HepG2 (cell line): Measurements from ENCODE around the gene TP53TG5. TPM values are rescaled to one million over a fixed set of nuclear protein-coding genes. Genes with fewer than 3 reads are reported as not detected.
A peak's percentile ranks its signal among the peaks of the same experiment; 100 is the strongest.

Source experiments
- ATAC-seq: fragments of 200-7000 bp; cut with Tn5 transposase; 3 replicates; pipeline ENCODE4 v1.9.1; 2020; ENCODE audit warnings: mild to moderate bottlenecking, moderate library complexity
- BruUV-seq: library from RNA; stranded (reverse); fragments of 400-500 nt; replicated peaks from 2 replicates; lab custom pipeline; 2021; lab: Mats Ljungman, UMichigan
- CTCF ChIA-PET: fragments of 300-600 bp; formaldehyde crosslinking; extraction: SDS; loops from one replicate; lab custom pipeline; 2021; ENCODE audit warnings: low total read pairs, inconsistent platforms, low intra/inter-chr PET ratio; lab: Yijun Ruan, JAX
- POLR2A ChIA-PET: fragments of 350-600 bp; sonication (Branson Sonifier 250); formaldehyde crosslinking; loops from one replicate; lab custom pipeline; 2020; ENCODE audit warnings: antibody characterized with exemption, inconsistent platforms; lab: Yijun Ruan, JAX
- DNase-seq: peaks from one replicate; pipeline ENCODE4 v3.0.0-alpha.2; 2015; ENCODE audit warnings: low spot score
- FAIRE-seq: peaks from 3 replicates; lab custom pipeline; 2011; peaks lifted over from hg19 to GRCh38; lab: Jason Lieb, UNC
- H2AFZ ChIP-seq: one replicate; pipeline ENCODE4 v1.6.1; 2011; ENCODE audit warnings: low read length, inconsistent platforms
- H3K27ac ChIP-seq: fragments of 300-600 bp; 3 replicates; pipeline ENCODE4 v1.8.0; 2011; ENCODE audit warnings: mixed run types, mild to moderate bottlenecking, mixed read lengths, low read length, inconsistent platforms; ENCODE audit not compliant: insufficient read depth; ENCODE audit errors: extremely low read length
- H3K27me3 ChIP-seq, 2 experiments: fragments of 200-600 bp in 1 of 2; 2 replicates in 1 of 2; 3 replicates in 1 of 2; pipeline versions ENCODE4 v1.6.0 to v1.8.0; 2011; ENCODE audit warnings: low read length in 2 of 2, mild to moderate bottlenecking in 2 of 2, moderate library complexity in 2 of 2, inconsistent platforms in 1 of 2; ENCODE audit not compliant: insufficient read depth in 2 of 2, control insufficient read depth in 1 of 2
- H3K36me3 ChIP-seq, 2 experiments: fragments of 200-600 bp in 1 of 2; replicated peaks in 1 of 2; 2 replicates in 1 of 2; 3 replicates in 1 of 2; pipeline versions ENCODE4 v1.5.1 to v1.8.0; 2011; ENCODE audit warnings: low read length in 2 of 2, inconsistent platforms in 1 of 2; ENCODE audit not compliant: insufficient read depth in 2 of 2, control insufficient read depth in 1 of 2
- H3K4me1 ChIP-seq: 2 replicates; pipeline ENCODE4 v1.5.1; 2012; ENCODE audit warnings: low read length, inconsistent platforms; ENCODE audit not compliant: insufficient read depth
- H3K4me2 ChIP-seq: 2 replicates; pipeline ENCODE4 v1.6.0; 2011; ENCODE audit warnings: low read depth, low read length, inconsistent platforms
- H3K4me3 ChIP-seq, 3 experiments: fragments of 200-600 bp in 1 of 3; sonication (generic), shearing (Covaris generic) in 1 of 3; replicated peaks in 1 of 3; 2 replicates each; pipeline ENCODE4 v1.5.1; 2011 to 2016; ENCODE audit warnings: low read length in 3 of 3, inconsistent platforms in 2 of 3, low read depth in 2 of 3, mild to moderate bottlenecking in 2 of 3, control low read depth in 1 of 3, mixed read lengths in 1 of 3; ENCODE audit not compliant: insufficient read depth in 1 of 3
- H3K79me2 ChIP-seq: one replicate; pipeline ENCODE4 v1.6.1; 2011; ENCODE audit warnings: low read length, inconsistent platforms; ENCODE audit not compliant: insufficient read depth
- H3K9ac ChIP-seq: 2 replicates; pipeline ENCODE4 v1.6.0; 2011; ENCODE audit warnings: mild to moderate bottlenecking, low read depth, low read length, inconsistent platforms; ENCODE audit not compliant: insufficient read depth
- H3K9me3 ChIP-seq: 2 replicates; pipeline ENCODE4 v1.5.1; 2012; ENCODE audit warnings: mild to moderate bottlenecking, low read length
- H4K20me1 ChIP-seq: 2 replicates; pipeline ENCODE4 v1.6.0; 2011; ENCODE audit warnings: inconsistent platforms, mild to moderate bottlenecking, low read length, moderate library complexity; ENCODE audit not compliant: insufficient read depth
- EEA1 ChIP-seq: sonication (generic); formaldehyde crosslinking; IDR thresholded peaks from 2 replicates; pipeline ENCODE4 v1.5.1; 2020; ENCODE audit warnings: mild to moderate bottlenecking, missing genetic modification reagents, borderline replicate concordance
- FOXM1 ChIP-seq: sonication (generic); formaldehyde crosslinking; IDR thresholded peaks from 2 replicates; pipeline ENCODE4 v1.5.0; 2020; ENCODE audit warnings: missing genetic modification reagents
- HES4 ChIP-seq: sonication (generic); formaldehyde crosslinking; IDR thresholded peaks from 2 replicates; pipeline ENCODE4 v1.9.0; 2021; ENCODE audit warnings: mild to moderate bottlenecking, missing genetic modification reagents, borderline replicate concordance
- JARID2 ChIP-seq: sonication (generic); formaldehyde crosslinking; IDR thresholded peaks from 2 replicates; pipeline ENCODE4 v1.8.1; 2023; ENCODE audit warnings: missing genetic modification reagents, inconsistent platforms; ENCODE audit not compliant: insufficient replicate concordance
- KDM6A ChIP-seq: IDR thresholded peaks from 2 replicates; pipeline ENCODE4 v1.6.1; 2016; ENCODE audit warnings: low read depth
- MLLT10 ChIP-seq: sonication (generic); formaldehyde crosslinking; IDR thresholded peaks from 2 replicates; pipeline ENCODE4 v1.4.0; 2020; ENCODE audit warnings: missing genetic modification reagents
- NCOA2 ChIP-seq: sonication (generic); formaldehyde crosslinking; IDR thresholded peaks from 2 replicates; pipeline ENCODE4 v1.8.0; 2022; ENCODE audit warnings: inconsistent platforms
- NPAS2 ChIP-seq: sonication (generic); formaldehyde crosslinking; IDR thresholded peaks from 2 replicates; pipeline ENCODE4 v1.8.0; 2022; ENCODE audit warnings: mild to moderate bottlenecking, missing genetic modification reagents, borderline replicate concordance
- RBM39 ChIP-seq: fragments of 200-400 bp; formaldehyde crosslinking; IDR thresholded peaks from one replicate; pipeline ENCODE4 v1.6.1; 2018; ENCODE audit warnings: antibody characterized with exemption, mild to moderate bottlenecking, low read depth, low read length; ENCODE audit not compliant: poor library complexity, severe bottlenecking
- SIN3B ChIP-seq: fragments of 150-350 bp; IDR thresholded peaks from 2 replicates; pipeline ENCODE4 v1.6.1; 2014; ENCODE audit warnings: low read length
- ZFP1 ChIP-seq: IDR thresholded peaks from 2 replicates; pipeline ENCODE4 v1.6.1; 2016
- ZNF101 ChIP-seq: sonication (generic); formaldehyde crosslinking; IDR thresholded peaks from 2 replicates; pipeline ENCODE4 v1.4.0; 2020; ENCODE audit warnings: mild to moderate bottlenecking, low read depth, missing genetic modification reagents, borderline replicate concordance
- ZNF124 ChIP-seq: sonication (generic); formaldehyde crosslinking; IDR thresholded peaks from 2 replicates; pipeline ENCODE4 v1.4.0; 2020; ENCODE audit warnings: missing genetic modification reagents
- ZNF160 ChIP-seq: sonication (generic); formaldehyde crosslinking; IDR thresholded peaks from 2 replicates; pipeline ENCODE4 v1.8.0; 2022; ENCODE audit warnings: mild to moderate bottlenecking, inconsistent platforms, missing genetic modification reagents
- ZNF251 ChIP-seq: sonication (generic); formaldehyde crosslinking; IDR thresholded peaks from 2 replicates; pipeline ENCODE4 v1.9.0; 2021; ENCODE audit warnings: mild to moderate bottlenecking, missing genetic modification reagents
- ZNF263 ChIP-seq: sonication (generic); formaldehyde crosslinking; IDR thresholded peaks from 2 replicates; pipeline ENCODE4 v1.4.0; 2020; ENCODE audit warnings: missing genetic modification reagents
- ZNF326 ChIP-seq: sonication (generic); formaldehyde crosslinking; IDR thresholded peaks from 2 replicates; pipeline ENCODE4 v1.4.0; 2020; ENCODE audit warnings: missing genetic modification reagents, borderline replicate concordance
- ZNF563 ChIP-seq: sonication (generic); formaldehyde crosslinking; IDR thresholded peaks from 2 replicates; pipeline ENCODE4 v1.8.0; 2022; ENCODE audit warnings: mild to moderate bottlenecking, moderate library complexity, missing genetic modification reagents
- ZNF598 ChIP-seq: sonication (generic); formaldehyde crosslinking; IDR thresholded peaks from 2 replicates; pipeline ENCODE4 v1.5.1; 2020; ENCODE audit warnings: mild to moderate bottlenecking, missing genetic modification reagents, borderline replicate concordance
- ZNF713 ChIP-seq: sonication (generic); formaldehyde crosslinking; IDR thresholded peaks from 2 replicates; pipeline ENCODE4 v1.4.0; 2020; ENCODE audit warnings: mild to moderate bottlenecking, missing genetic modification reagents
- ZNF746 ChIP-seq: sonication (generic); formaldehyde crosslinking; IDR thresholded peaks from 2 replicates; pipeline ENCODE4 v1.8.0; 2022; ENCODE audit warnings: mild to moderate bottlenecking, missing genetic modification reagents
- ZSCAN30 ChIP-seq: sonication (generic); formaldehyde crosslinking; IDR thresholded peaks from 2 replicates; pipeline ENCODE4 v1.5.0; 2020; ENCODE audit warnings: mild to moderate bottlenecking, missing genetic modification reagents
- WGBS: methylation state at CpG from one replicate; pipeline ENCODE4 v1.1.6; 2017; ENCODE audit warnings: low lambda C conversion rate; 5-methylcytosine and 5-hydroxymethylcytosine counted together
- in situ Hi-C: cut with HindIII; loops from 2 replicates; pipeline ENCODE4 v1.10.0; 2017; ENCODE audit warnings: low pct_unique_long_range_greater_than_20kb; ENCODE audit not compliant: extremely low pct_ligation_motif_present
- intact Hi-C: fragments of 100-400 bp; cut with micrococcal nuclease; formaldehyde crosslinking; loops from one replicate; pipeline ENCODE4 v1.10.0; 2022; ENCODE audit not compliant: unreplicated experiment
- polyA plus RNA-seq, 8 experiments: library from polyadenylated mRNA; depleted of rRNA in 3 of 8; stranded (reverse) in 7 of 8; unstranded in 1 of 8; fragments of >200 nt; fragmentation: Illumina TruSeq in 4 of 8; extraction: Trizol in 4 of 8; gene quantifications; 2 replicates each; pipeline versions ENCODE4 v1.2.1 to v1.2.3, GENCODE V29; 2011 to 2016; ENCODE audit warnings: low read depth in 4 of 8, missing spikeins in 1 of 8, mixed read lengths in 1 of 8; ENCODE audit not compliant: insufficient read depth in 1 of 8
- total RNA-seq, 5 experiments: library from RNA; depleted of rRNA; stranded (reverse); fragments of >200 nt; fragmentation: Illumina TruSeq; extraction: Trizol; gene quantifications; 2 replicates each; pipeline ENCODE4 v1.2.3, GENCODE V29; 2016; ENCODE audit warnings: low read depth in 1 of 5

Gene TP53TG5
- total and polyA plus RNA-seq, 2 of the 13 experiments (the other 11 are each of a cell fraction or from before 2014, with no cell fraction given): 0.11 TPM; not detected in 1

DNA sequence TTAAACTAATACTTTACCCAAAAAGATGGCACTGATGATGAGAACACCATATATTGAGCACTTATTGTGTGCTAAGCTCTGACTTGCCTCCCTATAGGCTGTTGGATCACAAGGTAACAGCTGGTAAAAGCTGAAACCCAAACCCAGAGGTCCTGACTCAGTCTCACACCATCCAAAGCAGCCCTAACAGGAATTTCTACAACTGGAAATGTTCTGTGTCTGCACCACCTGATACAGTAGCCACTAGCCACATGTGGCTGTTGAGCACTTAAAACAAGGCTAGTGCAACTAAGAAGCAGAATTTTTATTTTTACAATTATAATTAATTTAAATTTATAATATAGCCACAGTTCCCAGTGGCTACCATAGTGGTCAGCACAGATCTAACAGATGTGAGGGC is 54.4 kb downstream of the TP53TG5 start:
- POLR2A ChIA-PET: interaction anchor here (1.5 to 6.7 kb wide), 6 partner anchors 13 to 113 kb away, joined by 16 to 74 read pairs (median 62); partner anchors contain the start of genes PIGT and SDC4
- H3K4me1 ChIP-seq: no peaks in the 10 kb centered on the region

GRCh38 chr20:45322952-45323383 is 55.2 kb downstream of the TP53TG5 start:
- no TSS peak for BruUV-seq
- CTCF ChIA-PET: interaction anchor here (1.2 to 3.2 kb wide), 7 partner anchors 34 to 448 kb away, joined by 3 to 49 read pairs (median 7); partner anchors contain the start of gene SYS1
- Histone ChIP-seq H3K9ac (no peak overlapping the region), H3K27ac (no peak overlapping the region), H3K4me2 (peak overlapping the region; percentile 61), H3K27me3 (peaks cover 2 to 7% of the 10 kb centered on the region in 2 experiments; a peak in 1 of 5 replicates), H4K20me1 (no peaks in the 10 kb centered on the region), H2AFZ (no peak overlapping the region), H3K79me2 (no peaks in the 10 kb centered on the region), H3K36me3 (peaks cover 12 to 14% of the 10 kb centered on the region in 2 experiments), H3K9me3 (no peaks in the 10 kb centered on the region), H3K4me3 (peak overlapping the region in 1 of 3 experiments; percentile 13; a peak in 1 of 6 replicates), H3K4me1 (no peaks in the 10 kb centered on the region)
- intact Hi-C loops (loop anchor here (1.0 to 2.0 kb wide), 4 partner anchors 14 to 114 kb away; partner anchors contain the start of genes PIGT and SYS1), in situ Hi-C loops (loop anchor here (5.0 kb wide), 1 partner anchor 114 kb away; no protein-coding TSS in a partner anchor)
- FAIRE-seq: peak; percentile 96
- DNase-seq: peak; percentile 86
- POLR2A ChIA-PET: interaction anchor here (0.7 to 6.7 kb wide), 15 partner anchors 14 to 448 kb away, joined by 3 to 74 read pairs (median 10); partner anchors contain the start of genes PIGT, SDC4 and SYS1
- ATAC-seq: peak; percentile 85
- WGBS: 32% methylated on average over 7 of the region's 7 CpGs
- TF ChIP-seq SIN3B: no peak
- TF ChIP-seq JARID2 (CRISPR knock-in tag): no peak
- TF ChIP-seq ZNF326 (CRISPR knock-in tag): no peak
- no peak for TF ChIP-seq ZNF101
- TF ChIP-seq ZNF263 (CRISPR knock-in tag): peak; percentile 27; the same call in 1 of the 2 replicates
- no peak for TF ChIP-seq FOXM1
- TF ChIP-seq ZFP1: 0 out of 2 replicates have a peak, but pooled peaks have one; percentile 33
- no peak for TF ChIP-seq HES4 (CRISPR knock-in tag)
- TF ChIP-seq ZNF160: no peak
- no peak for TF ChIP-seq ZNF598
- TF ChIP-seq ZNF713: no peak
- TF ChIP-seq RBM39: no peak
- no peak for TF ChIP-seq ZNF746 (CRISPR knock-in tag)
- TF ChIP-seq ZNF124 (CRISPR knock-in tag): peak; percentile 79
- no peak for TF ChIP-seq ZNF563
- no peak for TF ChIP-seq NPAS2 (CRISPR knock-in tag)
- no peak for TF ChIP-seq KDM6A

More for the DNA sequence above, 54.4 kb downstream of the TP53TG5 start:
- CTCF ChIA-PET: interaction anchor here (1.4 to 3.2 kb wide), 5 partner anchors 14 to 127 kb away, joined by 3 to 49 read pairs (median 7); partner anchors contain the start of gene SYS1
- Histone ChIP-seq H4K20me1 (no peaks in the 10 kb centered on the region), H3K36me3 (peaks cover 19% of the 10 kb centered on the region in 2 experiments), H3K27me3 (0 out of 5 replicates have a peak, but pooled peaks cover 0 to 1% of the 10 kb centered on the region in 2 experiments), H3K4me3 (no peak overlapping the region), H3K4me2 (no peak overlapping the region), H3K9me3 (no peaks in the 10 kb centered on the region), H3K79me2 (no peaks in the 10 kb centered on the region), H3K27ac (no peak overlapping the region), H3K9ac (no peak overlapping the region), H2AFZ (no peak overlapping the region)
- no peak for FAIRE-seq
- TF ChIP-seq MLLT10 (CRISPR knock-in tag) (0 out of 2 replicates have a peak, but pooled peaks have one; percentile 28), EEA1 (CRISPR knock-in tag) (no peak), ZNF251 (no peak), ZSCAN30 (CRISPR knock-in tag) (no peak), NCOA2 (CRISPR knock-in tag) (no peak)
- intact Hi-C loops: loop anchor here (1.0 to 2.0 kb wide), 4 partner anchors 13 to 114 kb away; partner anchors contain the start of genes PIGT and SYS1
- no TSS peak for BruUV-seq
- no peak for ATAC-seq
- in situ Hi-C loops: loop anchor here (5.0 kb wide), 1 partner anchor 114 kb away; no protein-coding TSS in a partner anchor
- DNase-seq: no peak
